Hepatocyte (in vitro differentiated cells): ENCODE results near the gene CD58.

Experiments used
- EZH2phosphoT487 ChIP-seq: fragments of 200-600 bp; sonication (generic); IDR thresholded peaks from one replicate; pipeline ENCODE4 v1.6.1; 2018; ENCODE audit warnings: antibody characterized with exemption, mild to moderate bottlenecking, low read depth, moderate library complexity; ENCODE audit not compliant: unreplicated experiment, severe bottlenecking
- TF ChIP-seq, protein P1 (sequence below): fragments of 200-600 bp; sonication (generic); IDR thresholded peaks from 2 replicates; pipeline ENCODE4 v1.5.1; 2016; ENCODE audit warnings: antibody characterized with exemption, mild to moderate bottlenecking; ENCODE audit not compliant: poor library complexity

DNA sequence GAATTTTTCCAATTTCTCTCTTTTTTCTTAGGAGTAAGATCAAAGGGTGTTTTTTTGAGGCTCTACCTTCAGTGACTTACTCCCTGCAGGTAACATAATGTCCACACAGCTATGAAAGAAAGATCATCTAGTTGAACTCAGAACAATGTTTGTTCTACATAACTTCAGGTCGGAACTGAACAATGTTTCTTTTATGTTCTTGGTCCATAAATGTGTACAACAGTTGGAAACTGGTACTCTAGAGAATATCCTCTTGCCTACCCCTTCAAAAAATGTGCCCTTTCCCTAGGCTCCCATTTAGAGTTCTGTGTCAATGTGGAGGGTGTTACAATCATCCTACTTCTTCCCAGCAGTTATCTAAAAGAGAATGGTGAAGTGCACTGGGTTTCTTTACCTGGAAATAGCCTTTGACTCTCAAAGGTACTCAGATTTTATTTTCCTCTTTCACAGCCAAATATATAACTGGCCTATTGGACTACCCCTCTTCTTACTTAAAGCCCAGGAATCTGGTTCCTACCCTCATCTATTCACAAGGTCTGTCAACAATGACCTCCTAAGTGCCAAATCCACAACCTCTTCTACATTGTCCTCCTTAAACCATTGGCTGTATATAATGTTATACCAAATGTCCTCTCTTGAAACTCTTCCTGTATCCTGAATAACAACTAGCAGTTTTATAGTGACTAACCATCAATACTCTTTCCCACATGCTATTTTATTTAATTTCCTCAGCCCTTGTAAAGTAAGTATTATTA is 42.3 kb downstream of the CD58 start:
- TF ChIP-seq, protein P1, sequence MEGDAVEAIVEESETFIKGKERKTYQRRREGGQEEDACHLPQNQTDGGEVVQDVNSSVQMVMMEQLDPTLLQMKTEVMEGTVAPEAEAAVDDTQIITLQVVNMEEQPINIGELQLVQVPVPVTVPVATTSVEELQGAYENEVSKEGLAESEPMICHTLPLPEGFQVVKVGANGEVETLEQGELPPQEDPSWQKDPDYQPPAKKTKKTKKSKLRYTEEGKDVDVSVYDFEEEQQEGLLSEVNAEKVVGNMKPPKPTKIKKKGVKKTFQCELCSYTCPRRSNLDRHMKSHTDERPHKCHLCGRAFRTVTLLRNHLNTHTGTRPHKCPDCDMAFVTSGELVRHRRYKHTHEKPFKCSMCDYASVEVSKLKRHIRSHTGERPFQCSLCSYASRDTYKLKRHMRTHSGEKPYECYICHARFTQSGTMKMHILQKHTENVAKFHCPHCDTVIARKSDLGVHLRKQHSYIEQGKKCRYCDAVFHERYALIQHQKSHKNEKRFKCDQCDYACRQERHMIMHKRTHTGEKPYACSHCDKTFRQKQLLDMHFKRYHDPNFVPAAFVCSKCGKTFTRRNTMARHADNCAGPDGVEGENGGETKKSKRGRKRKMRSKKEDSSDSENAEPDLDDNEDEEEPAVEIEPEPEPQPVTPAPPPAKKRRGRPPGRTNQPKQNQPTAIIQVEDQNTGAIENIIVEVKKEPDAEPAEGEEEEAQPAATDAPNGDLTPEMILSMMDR: no peak
- no peak for TF ChIP-seq EZH2phosphoT487
